Measurements from ENCODE around the gene MSX1. TPM values are rescaled to one million over a fixed set of nuclear protein-coding genes. Genes with fewer than 3 reads are reported as not detected.
"Not testable (repeated sequence)": the region's sequence is repeated elsewhere in the genome, so short reads cannot be mapped to it uniquely, and the experiment has no call there.

MSX1 gene
- total RNA-seq, 4 donors from 2014 or later, result 1.4 to 5.8 (median 3.6) TPM

GRCh38 chr4:4819213-4819606 lies 40.3 kb upstream of the MSX1 start:
- TF ChIP-seq, protein P1, sequence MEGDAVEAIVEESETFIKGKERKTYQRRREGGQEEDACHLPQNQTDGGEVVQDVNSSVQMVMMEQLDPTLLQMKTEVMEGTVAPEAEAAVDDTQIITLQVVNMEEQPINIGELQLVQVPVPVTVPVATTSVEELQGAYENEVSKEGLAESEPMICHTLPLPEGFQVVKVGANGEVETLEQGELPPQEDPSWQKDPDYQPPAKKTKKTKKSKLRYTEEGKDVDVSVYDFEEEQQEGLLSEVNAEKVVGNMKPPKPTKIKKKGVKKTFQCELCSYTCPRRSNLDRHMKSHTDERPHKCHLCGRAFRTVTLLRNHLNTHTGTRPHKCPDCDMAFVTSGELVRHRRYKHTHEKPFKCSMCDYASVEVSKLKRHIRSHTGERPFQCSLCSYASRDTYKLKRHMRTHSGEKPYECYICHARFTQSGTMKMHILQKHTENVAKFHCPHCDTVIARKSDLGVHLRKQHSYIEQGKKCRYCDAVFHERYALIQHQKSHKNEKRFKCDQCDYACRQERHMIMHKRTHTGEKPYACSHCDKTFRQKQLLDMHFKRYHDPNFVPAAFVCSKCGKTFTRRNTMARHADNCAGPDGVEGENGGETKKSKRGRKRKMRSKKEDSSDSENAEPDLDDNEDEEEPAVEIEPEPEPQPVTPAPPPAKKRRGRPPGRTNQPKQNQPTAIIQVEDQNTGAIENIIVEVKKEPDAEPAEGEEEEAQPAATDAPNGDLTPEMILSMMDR (IDR thresholded peaks at IDR 0.05), result no peak
- no peak for TF ChIP-seq POLR2A (IDR thresholded peaks at IDR 0.05)

GRCh38 chr4:4820261-4820660 lies 39.2 kb upstream of the MSX1 start:
- H3K4me3 ChIP-seq (ENCODE audit: low read depth, poor library complexity, severe bottlenecking), result no peak overlapping the region
- TF ChIP-seq, protein P1 (IDR thresholded peaks at IDR 0.05), result no peak
- TF ChIP-seq POLR2A (IDR thresholded peaks at IDR 0.05), result no peak
- DNase-seq (ENCODE audit: low spot score in 2 of 2), result peak in 1 of 2 donors; percentile 77
- 63% methylated on average over 14 of the region's 14 CpGs for WGBS, 2 donors
- intact Hi-C loops (cut with DNase I; ENCODE audit: low total_unique reads), result no loop called here

More at GRCh38 chr4:4819213-4819606, 40.3 kb upstream of the MSX1 start:
- WGBS, 2 donors, result 86 to 88% methylated on average over 5 of the region's 5 CpGs
- peak in 1 of 2 donors; percentile 28 for DNase-seq (ENCODE audit: low spot score in 2 of 2)
- H3K4me3 ChIP-seq (ENCODE audit: low read depth, poor library complexity, severe bottlenecking), result no peak overlapping the region
- intact Hi-C loops (cut with DNase I; ENCODE audit: low total_unique reads), result no loop called here

DNA sequence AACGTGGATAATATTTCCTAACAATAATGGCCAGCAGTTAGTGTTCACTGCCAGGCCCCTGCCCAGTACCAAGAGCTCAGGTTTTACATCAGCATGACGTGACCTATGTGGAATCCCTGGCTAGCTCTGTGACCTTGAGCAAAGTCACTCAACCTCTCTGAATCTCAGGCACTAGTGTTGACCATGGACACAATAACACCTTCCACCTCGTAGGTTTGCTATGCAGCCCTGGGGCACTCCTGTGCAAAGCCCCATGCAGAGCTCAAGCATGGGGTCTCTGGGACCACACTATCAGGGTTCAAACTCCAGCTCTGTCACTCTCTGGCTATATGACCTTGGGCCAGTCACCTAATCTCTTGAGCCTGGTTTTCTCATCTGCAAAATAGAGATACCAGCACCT lies 38.7 kb upstream of the MSX1 start:
- H3K4me3 ChIP-seq (ENCODE audit: low read depth, poor library complexity, severe bottlenecking), result no peak overlapping the region
- DNase-seq (ENCODE audit: low spot score in 2 of 2), result peak in 1 of 2 donors; percentile 29
- WGBS, 2 donors, result 70 to 73% methylated on average over 3 of the region's 3 CpGs
- intact Hi-C loops (cut with DNase I; ENCODE audit: low total_unique reads), result no loop called here
- TF ChIP-seq POLR2A (IDR thresholded peaks at IDR 0.05), result no peak
- TF ChIP-seq, protein P1 (IDR thresholded peaks at IDR 0.05), result no peak

DNA sequence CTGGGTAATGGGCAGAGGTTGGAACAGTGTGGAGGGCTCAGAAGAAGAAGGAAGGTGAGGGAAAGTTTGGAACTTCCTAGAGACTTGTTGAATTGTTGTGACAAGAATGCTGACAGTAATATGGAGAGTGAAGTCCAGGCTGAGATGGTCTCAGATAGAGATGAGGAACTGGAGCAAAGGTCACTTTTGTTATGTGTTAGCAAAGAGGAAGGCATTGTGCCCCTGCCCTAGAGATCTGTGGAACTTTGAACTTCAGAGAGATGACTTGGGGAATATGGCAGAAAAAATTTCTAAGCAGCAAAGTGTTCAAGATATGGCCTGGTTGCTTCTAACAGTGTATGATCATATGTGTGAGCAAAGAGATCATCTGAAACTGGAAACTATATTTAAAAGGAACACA lies 37.9 kb upstream of the MSX1 start:
- H3K4me3 ChIP-seq (ENCODE audit: low read depth, poor library complexity, severe bottlenecking), result no peak overlapping the region
- DNase-seq (ENCODE audit: low spot score in 2 of 2), result no peak
- intact Hi-C loops (cut with DNase I; ENCODE audit: low total_unique reads), result no loop called here

GRCh38 chr4:4822286-4822685 lies 37.2 kb upstream of the MSX1 start:
- H3K4me3 ChIP-seq (ENCODE audit: low read depth, poor library complexity, severe bottlenecking); intact Hi-C loops (cut with DNase I; ENCODE audit: low total_unique reads): not testable (repeated sequence)
- WGBS, 2 donors, result 60 to 96% methylated on average over 6 of the region's 6 CpGs
- DNase-seq (ENCODE audit: low spot score in 2 of 2), result peak in 1 of 2 donors; percentile 49

More for the DNA sequence above, 37.9 kb upstream of the MSX1 start:
- TF ChIP-seq, protein P1 (IDR thresholded peaks at IDR 0.05), result no peak
- TF ChIP-seq POLR2A (IDR thresholded peaks at IDR 0.05), result no peak

DNA sequence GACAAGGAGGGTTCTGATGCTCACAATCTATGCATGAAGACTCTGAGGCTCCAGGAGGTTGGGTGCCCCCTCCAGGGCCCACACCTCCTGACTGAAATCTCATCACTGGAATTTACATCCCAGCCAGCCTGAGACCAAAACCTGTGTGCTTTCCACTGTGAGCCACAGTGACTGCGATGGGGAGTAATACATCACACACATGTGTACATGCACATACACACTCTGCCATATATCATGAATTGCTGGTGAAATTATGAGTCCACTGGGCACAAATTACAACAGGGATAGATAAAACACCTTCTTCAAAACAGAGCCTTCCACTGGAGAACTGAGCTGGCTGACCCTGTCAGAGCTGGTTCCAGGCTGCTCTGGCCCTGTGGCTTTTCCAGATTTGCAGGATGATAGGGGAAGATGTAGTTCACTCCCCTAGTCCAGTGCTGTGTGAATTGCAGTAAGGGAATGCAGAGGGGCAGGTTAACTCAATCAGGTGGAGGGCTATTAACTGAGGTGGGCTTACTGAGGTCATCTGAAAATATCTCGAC lies 35.8 kb upstream of the MSX1 start:
- peak in 1 of 2 donors; percentile 13 for DNase-seq (ENCODE audit: low spot score in 2 of 2)
- TF ChIP-seq, protein P1 (IDR thresholded peaks at IDR 0.05), result no peak
- TF ChIP-seq POLR2A (IDR thresholded peaks at IDR 0.05), result no peak
- WGBS, 2 donors, result 43 to 83% methylated on average over 2 of the region's 2 CpGs
- intact Hi-C loops (cut with DNase I; ENCODE audit: low total_unique reads), result no loop called here
- no peak overlapping the region for H3K4me3 ChIP-seq (ENCODE audit: low read depth, poor library complexity, severe bottlenecking)

Data from lower leg skin (tissue), 4 donors.